H1 (cell line): ENCODE results near the gene C16orf87. TPM values are rescaled to one million over a fixed set of nuclear protein-coding genes. Genes with fewer than 3 reads are reported as not detected.

Experiments used
- BACH1 ChIP-seq: IDR thresholded peaks from 2 replicates; pipeline ENCODE4 v1.6.1; 2012; ENCODE audit warnings: low read length, improper control_type of control experiment
- EP300 ChIP-seq, 2 experiments: IDR thresholded peaks; 1 replicate in 1 of 2; 2 replicates in 1 of 2; pipeline ENCODE4 v1.6.1; 2011 to 2012; ENCODE audit warnings: low read depth in 2 of 2, low read length in 2 of 2, mild to moderate bottlenecking in 2 of 2, borderline replicate concordance in 1 of 2, inconsistent platforms in 1 of 2, moderate library complexity in 1 of 2
- NANOG ChIP-seq: IDR thresholded peaks from 2 replicates; pipeline ENCODE4 v1.6.1; 2011; ENCODE audit warnings: low read length, low read depth, mild to moderate bottlenecking, inconsistent platforms; ENCODE audit not compliant: insufficient read depth, poor library complexity, severe bottlenecking
- POLR2AphosphoS5 ChIP-seq: IDR thresholded peaks from 2 replicates; pipeline ENCODE4 v1.6.1; 2011; ENCODE audit warnings: low read depth, low read length
- RBBP5 ChIP-seq: IDR thresholded peaks from 2 replicates; pipeline ENCODE4 v1.7.1; 2012; ENCODE audit warnings: low read depth, mild to moderate bottlenecking, inconsistent platforms, low read length, moderate library complexity, borderline replicate concordance
- RFX5 ChIP-seq: IDR thresholded peaks from 2 replicates; pipeline ENCODE4 v1.6.1; 2011; ENCODE audit warnings: low read depth, low read length, improper control_type of control experiment, borderline replicate concordance
- SAP30 ChIP-seq: fragments of 300-600 bp; sonication (generic); IDR thresholded peaks from 2 replicates; pipeline ENCODE4 v1.7.1; 2012; ENCODE audit warnings: low read length, moderate library complexity, mild to moderate bottlenecking, inconsistent platforms; ENCODE audit not compliant: insufficient read depth, insufficient replicate concordance
- YY1 ChIP-seq: IDR thresholded peaks from 2 replicates; pipeline ENCODE4 v1.6.1; 2011; ENCODE audit warnings: low read depth, mild to moderate bottlenecking, low read length
- ZNF274 ChIP-seq: IDR thresholded peaks from 2 replicates; pipeline ENCODE4 v1.7.0; 2012; ENCODE audit warnings: low read length, borderline replicate concordance; ENCODE audit errors: extremely low read depth
- polyA plus RNA-seq, 7 experiments: library from polyadenylated mRNA; depleted of rRNA in 3 of 7; stranded (reverse) in 5 of 7; unstranded in 2 of 7; fragments of >200 nt in 5 of 7; fragments of 200-250 nt in 2 of 7; gene quantifications; 1 replicate in 5 of 7; 2 replicates in 1 of 7; 4 replicates in 1 of 7; pipeline versions ENCODE4 v1.2.1 to v1.2.3, GENCODE V29; 2011 to 2013; ENCODE audit warnings: missing spikeins in 2 of 7, mixed read lengths in 2 of 7
- total RNA-seq: library from RNA; stranded (reverse); fragmentation: NEBNext Ultra II Directional; extraction: Animal tissue kit (Norgen Biotek cat#: 25700); gene quantifications from 2 replicates; pipeline ENCODE4 v1.2.1, GENCODE V29; 2021
- TF ChIP-seq, protein P1 (sequence below): fragments of 300-600 bp; sonication (generic); IDR thresholded peaks from 2 replicates; pipeline ENCODE4 v1.7.1; 2012; ENCODE audit warnings: low read length, moderate library complexity, mild to moderate bottlenecking, inconsistent platforms; ENCODE audit not compliant: insufficient replicate concordance
- TF ChIP-seq, protein P2 (sequence below): IDR thresholded peaks from 2 replicates; pipeline ENCODE4 v1.6.1; 2012; ENCODE audit warnings: inconsistent platforms

Gene C16orf87
- total and polyA plus RNA-seq, 2 of the 8 experiments (the other 6 are each of a cell fraction or from before 2014, with no cell fraction given) = 4.8 to 21.8 TPM

DNA sequence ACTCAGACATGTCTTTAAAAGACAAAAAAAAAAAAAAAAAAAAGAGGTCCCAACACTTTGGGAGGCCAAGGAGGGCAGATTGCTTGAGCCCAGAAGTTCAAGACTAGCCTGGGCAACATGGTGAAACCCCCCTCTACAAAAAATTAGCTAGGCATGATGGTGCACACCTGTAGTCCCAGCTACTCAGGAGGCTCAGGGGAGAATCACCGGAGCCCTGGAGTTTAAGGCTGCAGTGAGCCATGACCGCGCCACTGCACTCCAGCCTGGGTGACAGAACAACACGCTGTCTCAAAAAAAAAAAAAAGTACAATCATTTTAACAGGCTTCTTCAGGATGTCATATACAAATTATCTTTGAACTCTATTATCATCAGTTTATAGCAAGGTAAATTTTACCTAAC is 22.0 kb downstream of the C16orf87 start (continued):
- TF ChIP-seq, protein P1, sequence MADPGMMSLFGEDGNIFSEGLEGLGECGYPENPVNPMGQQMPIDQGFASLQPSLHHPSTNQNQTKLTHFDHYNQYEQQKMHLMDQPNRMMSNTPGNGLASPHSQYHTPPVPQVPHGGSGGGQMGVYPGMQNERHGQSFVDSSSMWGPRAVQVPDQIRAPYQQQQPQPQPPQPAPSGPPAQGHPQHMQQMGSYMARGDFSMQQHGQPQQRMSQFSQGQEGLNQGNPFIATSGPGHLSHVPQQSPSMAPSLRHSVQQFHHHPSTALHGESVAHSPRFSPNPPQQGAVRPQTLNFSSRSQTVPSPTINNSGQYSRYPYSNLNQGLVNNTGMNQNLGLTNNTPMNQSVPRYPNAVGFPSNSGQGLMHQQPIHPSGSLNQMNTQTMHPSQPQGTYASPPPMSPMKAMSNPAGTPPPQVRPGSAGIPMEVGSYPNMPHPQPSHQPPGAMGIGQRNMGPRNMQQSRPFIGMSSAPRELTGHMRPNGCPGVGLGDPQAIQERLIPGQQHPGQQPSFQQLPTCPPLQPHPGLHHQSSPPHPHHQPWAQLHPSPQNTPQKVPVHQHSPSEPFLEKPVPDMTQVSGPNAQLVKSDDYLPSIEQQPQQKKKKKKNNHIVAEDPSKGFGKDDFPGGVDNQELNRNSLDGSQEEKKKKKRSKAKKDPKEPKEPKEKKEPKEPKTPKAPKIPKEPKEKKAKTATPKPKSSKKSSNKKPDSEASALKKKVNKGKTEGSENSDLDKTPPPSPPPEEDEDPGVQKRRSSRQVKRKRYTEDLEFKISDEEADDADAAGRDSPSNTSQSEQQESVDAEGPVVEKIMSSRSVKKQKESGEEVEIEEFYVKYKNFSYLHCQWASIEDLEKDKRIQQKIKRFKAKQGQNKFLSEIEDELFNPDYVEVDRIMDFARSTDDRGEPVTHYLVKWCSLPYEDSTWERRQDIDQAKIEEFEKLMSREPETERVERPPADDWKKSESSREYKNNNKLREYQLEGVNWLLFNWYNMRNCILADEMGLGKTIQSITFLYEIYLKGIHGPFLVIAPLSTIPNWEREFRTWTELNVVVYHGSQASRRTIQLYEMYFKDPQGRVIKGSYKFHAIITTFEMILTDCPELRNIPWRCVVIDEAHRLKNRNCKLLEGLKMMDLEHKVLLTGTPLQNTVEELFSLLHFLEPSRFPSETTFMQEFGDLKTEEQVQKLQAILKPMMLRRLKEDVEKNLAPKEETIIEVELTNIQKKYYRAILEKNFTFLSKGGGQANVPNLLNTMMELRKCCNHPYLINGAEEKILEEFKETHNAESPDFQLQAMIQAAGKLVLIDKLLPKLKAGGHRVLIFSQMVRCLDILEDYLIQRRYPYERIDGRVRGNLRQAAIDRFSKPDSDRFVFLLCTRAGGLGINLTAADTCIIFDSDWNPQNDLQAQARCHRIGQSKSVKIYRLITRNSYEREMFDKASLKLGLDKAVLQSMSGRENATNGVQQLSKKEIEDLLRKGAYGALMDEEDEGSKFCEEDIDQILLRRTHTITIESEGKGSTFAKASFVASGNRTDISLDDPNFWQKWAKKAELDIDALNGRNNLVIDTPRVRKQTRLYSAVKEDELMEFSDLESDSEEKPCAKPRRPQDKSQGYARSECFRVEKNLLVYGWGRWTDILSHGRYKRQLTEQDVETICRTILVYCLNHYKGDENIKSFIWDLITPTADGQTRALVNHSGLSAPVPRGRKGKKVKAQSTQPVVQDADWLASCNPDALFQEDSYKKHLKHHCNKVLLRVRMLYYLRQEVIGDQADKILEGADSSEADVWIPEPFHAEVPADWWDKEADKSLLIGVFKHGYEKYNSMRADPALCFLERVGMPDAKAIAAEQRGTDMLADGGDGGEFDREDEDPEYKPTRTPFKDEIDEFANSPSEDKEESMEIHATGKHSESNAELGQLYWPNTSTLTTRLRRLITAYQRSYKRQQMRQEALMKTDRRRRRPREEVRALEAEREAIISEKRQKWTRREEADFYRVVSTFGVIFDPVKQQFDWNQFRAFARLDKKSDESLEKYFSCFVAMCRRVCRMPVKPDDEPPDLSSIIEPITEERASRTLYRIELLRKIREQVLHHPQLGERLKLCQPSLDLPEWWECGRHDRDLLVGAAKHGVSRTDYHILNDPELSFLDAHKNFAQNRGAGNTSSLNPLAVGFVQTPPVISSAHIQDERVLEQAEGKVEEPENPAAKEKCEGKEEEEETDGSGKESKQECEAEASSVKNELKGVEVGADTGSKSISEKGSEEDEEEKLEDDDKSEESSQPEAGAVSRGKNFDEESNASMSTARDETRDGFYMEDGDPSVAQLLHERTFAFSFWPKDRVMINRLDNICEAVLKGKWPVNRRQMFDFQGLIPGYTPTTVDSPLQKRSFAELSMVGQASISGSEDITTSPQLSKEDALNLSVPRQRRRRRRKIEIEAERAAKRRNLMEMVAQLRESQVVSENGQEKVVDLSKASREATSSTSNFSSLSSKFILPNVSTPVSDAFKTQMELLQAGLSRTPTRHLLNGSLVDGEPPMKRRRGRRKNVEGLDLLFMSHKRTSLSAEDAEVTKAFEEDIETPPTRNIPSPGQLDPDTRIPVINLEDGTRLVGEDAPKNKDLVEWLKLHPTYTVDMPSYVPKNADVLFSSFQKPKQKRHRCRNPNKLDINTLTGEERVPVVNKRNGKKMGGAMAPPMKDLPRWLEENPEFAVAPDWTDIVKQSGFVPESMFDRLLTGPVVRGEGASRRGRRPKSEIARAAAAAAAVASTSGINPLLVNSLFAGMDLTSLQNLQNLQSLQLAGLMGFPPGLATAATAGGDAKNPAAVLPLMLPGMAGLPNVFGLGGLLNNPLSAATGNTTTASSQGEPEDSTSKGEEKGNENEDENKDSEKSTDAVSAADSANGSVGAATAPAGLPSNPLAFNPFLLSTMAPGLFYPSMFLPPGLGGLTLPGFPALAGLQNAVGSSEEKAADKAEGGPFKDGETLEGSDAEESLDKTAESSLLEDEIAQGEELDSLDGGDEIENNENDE = no peak
- TF ChIP-seq BACH1 (no peak), EP300 (IDR thresholded peaks at IDR 0.05; ENCODE audit: borderline replicate concordance in 1 of 2, low read depth in 2 of 2, low read length in 2 of 2) (no peak), NANOG (no peak), SAP30 (no peak), YY1 (no peak), RFX5 (no peak), ZNF274 (no peak), POLR2AphosphoS5 (no peak), RBBP5 (no peak)
- TF ChIP-seq, protein P2, sequence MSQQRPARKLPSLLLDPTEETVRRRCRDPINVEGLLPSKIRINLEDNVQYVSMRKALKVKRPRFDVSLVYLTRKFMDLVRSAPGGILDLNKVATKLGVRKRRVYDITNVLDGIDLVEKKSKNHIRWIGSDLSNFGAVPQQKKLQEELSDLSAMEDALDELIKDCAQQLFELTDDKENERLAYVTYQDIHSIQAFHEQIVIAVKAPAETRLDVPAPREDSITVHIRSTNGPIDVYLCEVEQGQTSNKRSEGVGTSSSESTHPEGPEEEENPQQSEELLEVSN = no peak
